Nucleus accumbens (tissue), 56 donors: ENCODE measurements around the gene NBL1.

ENCODE experiments used
- DNase-seq, 56 donors: peaks; one replicate each; lab custom pipeline; 2025; lab: John Stamatoyannopoulos, UW

NBL1 gene

DNA sequence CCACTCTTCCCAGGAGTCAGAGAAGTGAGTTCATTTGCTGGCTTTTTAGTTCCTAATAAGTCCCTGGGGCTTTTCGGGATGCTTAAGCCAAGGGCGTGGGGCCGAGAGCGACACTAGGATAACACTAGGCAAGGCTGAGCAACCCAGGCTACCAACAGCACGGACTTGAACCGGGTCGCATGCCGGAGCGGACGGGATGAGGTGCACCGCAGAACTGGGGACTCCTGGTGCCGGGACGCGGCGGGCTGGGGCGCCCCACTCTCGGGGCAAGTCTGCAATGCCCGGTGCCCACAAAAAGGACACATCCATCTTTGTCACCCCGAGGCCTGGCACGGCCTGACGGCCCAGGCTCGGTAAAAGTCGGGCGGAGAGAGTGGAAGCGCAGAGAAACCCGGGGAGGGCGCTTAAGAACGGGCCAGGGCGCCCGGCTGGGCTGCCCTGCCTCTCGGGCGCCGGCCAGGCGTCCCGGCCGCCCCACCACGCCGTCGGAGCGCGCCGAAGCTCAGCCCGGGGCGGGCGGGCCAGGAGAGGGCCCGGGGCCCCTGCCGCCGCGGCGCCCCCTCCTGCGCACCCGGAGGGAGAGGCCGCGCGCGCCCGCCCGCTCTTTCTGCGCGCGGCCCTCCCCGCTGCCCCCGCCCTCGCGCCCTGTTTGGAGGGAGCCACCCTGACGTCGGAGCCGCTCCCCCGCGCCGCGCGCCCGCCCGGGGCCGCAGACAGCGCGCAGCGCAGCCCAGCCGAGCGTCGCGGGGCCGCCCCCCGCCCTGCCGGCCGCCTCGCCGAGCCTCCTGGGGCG lies at the start of gene NBL1:
NBL1 (plus strand) TSS at position 710 of the 793 bp plus-strand sequence. CDS start 10,720 bp downstream, outside the sequence.
- peak in 21 of 56 donors; percentile 7 to 68 (median 31) for DNase-seq

- peak in 4 of 56 donors; percentile 27 to 55 (median 46) for DNase-seq
These were observed 47.9 kb upstream of the NBL1 start for GRCh38 chr1:19596065-19596713.

DNA sequence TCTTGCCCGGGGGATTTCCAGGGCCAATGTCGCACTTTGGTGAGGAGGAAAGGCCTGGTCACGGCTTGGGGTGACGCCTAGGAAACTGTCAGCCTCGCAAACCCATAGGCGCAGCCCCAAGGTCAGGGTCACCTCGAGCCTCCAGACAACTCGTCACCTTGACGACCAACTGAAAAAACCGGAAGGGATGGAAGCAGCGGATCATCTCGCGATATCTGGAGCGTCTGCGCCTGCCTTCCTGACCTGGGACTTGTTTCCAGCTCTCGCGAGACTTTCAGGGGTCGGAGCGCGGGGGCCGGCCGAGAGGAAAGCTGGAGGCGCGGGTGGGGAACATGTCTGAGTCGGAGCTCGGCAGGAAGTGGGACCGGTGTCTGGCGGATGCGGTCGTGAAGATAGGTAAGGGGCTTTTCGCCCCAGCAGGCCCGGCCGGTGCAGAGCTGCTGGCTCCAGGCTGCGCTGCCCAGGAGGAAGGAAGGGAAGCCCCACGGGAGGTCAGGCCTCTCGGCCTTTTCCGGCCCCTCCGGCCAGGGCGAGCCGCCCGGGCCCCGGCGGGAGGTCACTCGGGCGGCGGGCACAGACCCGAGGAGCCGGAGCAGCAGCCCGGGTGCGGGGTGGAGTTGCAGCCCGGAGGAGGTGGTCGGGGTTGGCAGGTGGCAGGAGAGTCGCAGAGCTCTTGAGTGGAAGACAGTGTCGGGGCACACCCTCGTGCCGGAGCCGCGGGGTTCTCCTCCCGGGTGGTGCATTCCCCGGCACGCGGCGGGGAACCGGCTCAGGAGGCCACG lies 47.2 kb upstream of the NBL1 start:
- DNase-seq: peak; percentile 34 to 98 (median 90)

GRCh38 chr1:19597496-19598309 lies 46.4 kb upstream of the NBL1 start:
- peak in 1 of 56 donors; percentile 35 for DNase-seq

DNA sequence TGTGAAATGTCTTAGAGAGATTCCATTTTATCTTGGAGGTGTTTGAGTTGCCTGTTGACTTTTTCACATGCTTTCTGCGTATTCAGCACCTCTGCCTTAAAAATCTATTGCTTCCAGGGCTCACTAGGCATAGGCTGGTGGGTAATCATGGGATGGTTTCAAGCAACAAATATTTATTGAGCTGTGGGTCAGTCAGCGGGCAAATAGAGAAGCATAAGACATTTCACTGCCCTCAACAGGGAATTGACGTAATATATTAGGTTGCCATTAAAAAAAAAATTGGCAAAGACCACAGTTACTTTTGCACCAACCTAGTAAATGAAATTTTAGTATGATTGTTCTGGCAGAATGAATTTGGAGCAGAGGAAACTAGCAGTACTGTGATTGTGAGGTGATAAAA lies 44.3 kb upstream of the NBL1 start:
- DNase-seq: no peak

DNA sequence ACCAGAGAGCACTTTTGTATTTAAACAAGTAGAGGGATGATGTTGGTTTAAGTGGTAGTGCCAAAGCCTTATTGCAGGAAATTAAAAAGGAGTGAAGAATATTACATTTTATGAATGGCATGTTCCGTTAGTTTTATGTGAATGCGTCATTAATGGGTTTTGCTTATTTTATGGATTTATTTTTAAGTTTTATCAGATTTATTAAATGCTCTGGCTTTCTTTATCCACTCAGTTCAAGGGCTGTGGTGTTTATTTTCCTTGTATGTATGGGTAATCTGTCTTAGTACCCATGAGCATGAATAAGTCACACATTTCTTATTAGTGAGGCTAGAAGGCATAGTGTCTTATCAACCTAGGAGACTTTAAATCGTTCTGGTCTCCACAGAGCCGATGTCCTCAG lies 41.6 kb upstream of the NBL1 start:
- no peak for DNase-seq

- DNase-seq: peak in 3 of 56 donors; percentile 1 to 19 (median 5)
These were observed 38.1 kb upstream of the NBL1 start for GRCh38 chr1:19605967-19606366.

GRCh38 chr1:19606817-19607642 lies 37.1 kb upstream of the NBL1 start:
- DNase-seq: no peak

DNA sequence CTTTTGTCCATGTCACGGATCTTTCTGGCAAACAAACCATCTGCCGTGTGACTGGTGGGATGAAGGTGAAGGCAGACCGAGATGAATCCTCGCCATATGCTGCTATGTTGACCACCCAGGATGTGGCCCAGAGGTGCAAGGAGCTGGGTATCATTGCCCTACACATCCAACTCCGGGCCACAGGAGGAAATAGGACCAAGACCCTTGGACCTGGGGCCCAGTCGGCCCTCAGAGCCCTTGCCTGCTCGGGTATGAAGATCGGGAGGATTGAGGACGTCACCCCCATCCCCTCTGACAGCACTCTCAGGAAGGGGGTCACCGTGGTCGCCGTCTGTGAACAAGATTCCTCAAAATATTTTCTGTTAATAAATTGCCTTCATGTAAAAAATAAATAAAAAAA lies 35.9 kb upstream of the NBL1 start:
- no peak for DNase-seq

GRCh38 chr1:19610282-19610981 lies 33.7 kb upstream of the NBL1 start:
- no peak for DNase-seq

DNA sequence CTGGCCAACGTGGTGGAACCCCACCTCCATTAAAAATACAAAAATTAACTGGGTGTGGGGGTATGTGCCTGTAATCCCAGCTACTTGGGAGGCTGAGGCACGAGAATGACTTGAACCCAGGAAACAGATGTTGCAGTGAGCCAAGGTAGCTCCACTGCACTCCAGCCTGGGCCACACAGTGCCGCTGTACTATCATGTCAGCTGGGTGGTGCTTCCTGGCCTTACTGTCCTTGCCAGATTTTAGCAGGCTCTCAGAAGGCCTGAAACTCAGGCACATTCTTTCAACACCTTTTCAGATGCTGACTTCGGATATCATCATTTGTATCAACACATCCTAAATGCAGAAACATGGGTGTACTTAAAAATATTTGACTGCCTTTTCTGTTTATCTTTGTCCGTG lies 31.6 kb upstream of the NBL1 start:
- DNase-seq: no peak

DNA sequence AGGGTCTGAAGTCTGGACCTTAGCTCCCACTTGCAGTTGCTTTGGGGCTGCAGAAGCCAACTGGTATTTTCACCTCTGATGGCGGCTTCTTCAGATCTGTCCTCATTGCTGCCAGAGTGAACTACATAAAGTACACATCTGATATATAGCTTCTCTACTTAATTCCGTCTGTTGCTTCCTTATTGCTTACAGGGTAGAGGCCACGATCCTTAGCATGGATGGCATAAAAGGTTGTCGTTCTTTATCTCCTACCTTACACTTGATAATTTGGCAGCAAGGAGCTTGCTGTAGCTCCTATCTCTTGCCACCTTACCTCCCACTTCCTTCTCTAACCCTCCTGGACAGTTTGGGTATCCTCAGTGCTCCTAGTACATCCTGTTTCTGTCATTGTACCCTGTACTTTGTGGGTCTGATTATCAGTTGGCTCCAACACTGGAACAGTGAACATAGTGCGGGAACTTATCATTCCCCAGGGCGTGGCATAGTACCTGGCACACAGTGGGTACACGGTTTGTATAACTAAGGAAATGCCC lies 30.9 kb upstream of the NBL1 start:
- DNase-seq: no peak

DNA sequence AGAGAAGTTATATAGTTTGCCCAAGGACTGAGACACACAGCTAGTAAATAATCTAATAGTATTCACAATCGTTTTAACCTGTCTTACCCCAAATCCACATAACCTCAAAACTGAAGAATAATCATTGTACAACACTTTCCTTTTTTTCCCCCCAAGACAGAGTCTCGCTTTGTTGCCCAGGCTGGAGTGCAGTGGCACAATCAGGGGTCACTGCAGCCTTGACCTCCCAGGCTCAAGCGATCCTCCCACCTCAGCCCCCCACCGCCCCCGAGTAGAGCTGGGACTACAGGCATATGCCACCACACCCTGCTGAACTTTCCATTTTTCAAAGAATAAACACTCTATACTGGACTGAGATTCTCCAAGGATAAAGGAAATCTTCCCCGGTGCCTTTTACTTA lies 28.7 kb upstream of the NBL1 start:
- no peak for DNase-seq

GRCh38 chr1:19616489-19616888 lies 27.6 kb upstream of the NBL1 start:
- no peak for DNase-seq

GRCh38 chr1:19617376-19617775 lies 26.7 kb upstream of the NBL1 start:
- no peak for DNase-seq

DNA sequence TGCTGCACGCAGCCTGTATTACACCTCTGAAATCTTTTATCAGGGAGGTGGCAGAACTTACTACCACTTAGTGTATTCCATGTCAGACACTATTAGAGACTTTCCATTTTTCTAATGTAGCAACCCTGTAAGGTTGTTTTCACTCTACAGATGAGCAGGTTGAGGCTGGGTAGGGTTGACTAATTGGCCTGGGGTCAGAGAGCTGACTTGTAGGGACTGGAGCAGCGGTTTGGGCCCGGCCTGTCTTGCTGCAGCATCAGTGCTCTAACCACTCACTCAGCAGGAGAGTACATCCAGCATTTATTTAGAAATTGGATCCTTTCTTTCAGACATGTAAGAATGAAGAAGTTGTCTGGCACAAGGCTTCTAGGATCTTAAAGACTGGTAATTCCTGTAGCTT lies 25.7 kb upstream of the NBL1 start:
- DNase-seq: no peak

- DNase-seq: no peak
These were observed 24.3 kb upstream of the NBL1 start for GRCh38 chr1:19619697-19620384.

- no peak for DNase-seq
These were observed 23.3 kb upstream of the NBL1 start for GRCh38 chr1:19620786-19621185.
